ENCODE measurements around the gene TMEM220.

DNA sequence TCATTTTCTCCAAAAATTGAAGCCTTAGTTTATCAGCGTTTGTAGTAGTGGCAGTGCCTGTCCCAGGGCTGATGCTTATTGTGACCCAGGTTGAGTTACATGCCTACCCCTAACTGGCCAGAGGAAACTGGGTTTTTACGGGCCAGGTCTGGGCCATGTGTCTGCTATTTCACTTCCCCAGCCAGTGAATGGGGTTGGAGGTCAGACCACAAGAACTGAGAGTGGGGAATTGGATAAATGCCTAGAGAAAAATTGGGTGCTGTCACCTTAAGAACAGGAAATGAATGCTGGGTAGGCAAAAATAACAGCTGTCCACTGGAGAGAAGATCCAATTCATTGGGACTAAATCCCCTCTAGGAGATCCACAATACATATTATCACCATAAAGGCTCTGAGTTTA is 27.2 kb downstream of the TMEM220 start:
- TF ChIP-seq POLR2A (IDR thresholded peaks at IDR 0.05; ENCODE audit: borderline replicate concordance, extremely low read depth, insufficient read depth, insufficient read length), result no peak
- TF ChIP-seq SIN3A (IDR thresholded peaks at IDR 0.05; ENCODE audit: low read depth), result no peak
- TF ChIP-seq CTCF (IDR thresholded peaks at IDR 0.05 in 2 of 3, conservative IDR thresholded peaks at IDR 0.05 in 1 of 3; ENCODE audit: borderline replicate concordance in 1 of 3, insufficient read depth in 1 of 3, low read depth in 2 of 3, low read length in 2 of 3), result no peak
- no peak for TF ChIP-seq POLR2AphosphoS5 (IDR thresholded peaks at IDR 0.05; ENCODE audit: low read depth, low read length)
- TF ChIP-seq ELF1 (IDR thresholded peaks at IDR 0.05; ENCODE audit: borderline replicate concordance, low read depth), result no peak
- no peak for TF ChIP-seq EZH2 (IDR thresholded peaks at IDR 0.05)
- TF ChIP-seq SRF (IDR thresholded peaks at IDR 0.05; ENCODE audit: low read depth), result no peak
- TF ChIP-seq EGR1 (IDR thresholded peaks at IDR 0.05; ENCODE audit: low read depth), result no peak
- no peak for TF ChIP-seq ZNF274 (IDR thresholded peaks at IDR 0.05; ENCODE audit: low read depth, low read length)
- TF ChIP-seq RAD21 (IDR thresholded peaks at IDR 0.05; ENCODE audit: low read depth), result no peak
- no peak for TF ChIP-seq ATF3 (IDR thresholded peaks at IDR 0.05)
- TF ChIP-seq, protein P1, sequence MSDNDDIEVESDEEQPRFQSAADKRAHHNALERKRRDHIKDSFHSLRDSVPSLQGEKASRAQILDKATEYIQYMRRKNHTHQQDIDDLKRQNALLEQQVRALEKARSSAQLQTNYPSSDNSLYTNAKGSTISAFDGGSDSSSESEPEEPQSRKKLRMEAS (IDR thresholded peaks at IDR 0.05), result no peak
- no peak for TF ChIP-seq CEBPB (IDR thresholded peaks at IDR 0.05; ENCODE audit: low read depth)
- no peak for TF ChIP-seq TCF7L2 (IDR thresholded peaks at IDR 0.05; ENCODE audit: borderline replicate concordance, extremely low read depth, insufficient read depth, insufficient read length)
